Measurements from ENCODE around the gene A2M.

The A2M gene

DNA sequence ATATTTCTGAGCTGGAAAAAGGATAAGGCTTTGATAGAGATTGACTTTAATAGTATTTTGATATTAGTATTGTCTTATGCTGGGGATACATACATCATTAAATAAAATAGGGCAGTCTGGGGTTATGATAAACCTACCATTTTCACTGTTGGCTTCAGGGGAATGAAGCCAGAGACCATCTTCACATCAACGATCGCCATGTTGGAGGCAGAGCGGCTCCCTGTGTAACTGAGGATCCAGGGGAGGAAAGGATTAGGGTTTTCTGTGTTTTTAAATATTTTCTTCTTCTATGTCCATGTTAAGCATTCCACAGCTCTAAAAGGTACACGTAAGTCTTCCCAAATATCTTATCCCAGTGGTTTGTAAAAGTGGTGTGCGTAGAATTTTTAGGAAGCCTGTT lies 45.4 kb downstream of the A2M start:
- TF ChIP-seq, protein P1, sequence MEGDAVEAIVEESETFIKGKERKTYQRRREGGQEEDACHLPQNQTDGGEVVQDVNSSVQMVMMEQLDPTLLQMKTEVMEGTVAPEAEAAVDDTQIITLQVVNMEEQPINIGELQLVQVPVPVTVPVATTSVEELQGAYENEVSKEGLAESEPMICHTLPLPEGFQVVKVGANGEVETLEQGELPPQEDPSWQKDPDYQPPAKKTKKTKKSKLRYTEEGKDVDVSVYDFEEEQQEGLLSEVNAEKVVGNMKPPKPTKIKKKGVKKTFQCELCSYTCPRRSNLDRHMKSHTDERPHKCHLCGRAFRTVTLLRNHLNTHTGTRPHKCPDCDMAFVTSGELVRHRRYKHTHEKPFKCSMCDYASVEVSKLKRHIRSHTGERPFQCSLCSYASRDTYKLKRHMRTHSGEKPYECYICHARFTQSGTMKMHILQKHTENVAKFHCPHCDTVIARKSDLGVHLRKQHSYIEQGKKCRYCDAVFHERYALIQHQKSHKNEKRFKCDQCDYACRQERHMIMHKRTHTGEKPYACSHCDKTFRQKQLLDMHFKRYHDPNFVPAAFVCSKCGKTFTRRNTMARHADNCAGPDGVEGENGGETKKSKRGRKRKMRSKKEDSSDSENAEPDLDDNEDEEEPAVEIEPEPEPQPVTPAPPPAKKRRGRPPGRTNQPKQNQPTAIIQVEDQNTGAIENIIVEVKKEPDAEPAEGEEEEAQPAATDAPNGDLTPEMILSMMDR (IDR thresholded peaks at IDR 0.05; ENCODE audit: borderline replicate concordance, control extremely low read depth, extremely low read depth, insufficient read depth, missing control alignments): no peak
- in situ Hi-C loops (cut with MboI; ENCODE audit: low sequenced_read_pairs, unreplicated experiment): no loop called here
- no peak for DNase-seq (ENCODE audit: low spot score)

DNA sequence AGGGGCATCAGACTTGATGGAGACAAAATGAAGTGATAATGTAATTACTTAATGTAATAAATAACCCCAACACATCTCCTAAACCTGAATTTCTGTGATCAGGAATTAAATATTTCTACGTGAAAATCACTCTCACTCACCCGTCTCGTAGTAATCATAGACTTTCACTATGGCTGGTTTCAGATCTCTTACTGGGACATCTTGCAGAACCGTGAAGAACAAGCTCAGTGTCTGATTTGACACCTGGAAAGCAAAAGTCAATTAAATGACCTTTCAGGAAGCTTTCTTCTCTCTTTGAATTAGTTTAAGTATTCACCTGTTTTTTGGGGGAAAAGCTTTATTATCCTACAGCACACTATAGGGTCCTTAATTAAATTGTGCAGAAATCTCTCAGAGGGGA lies 47.1 kb downstream of the A2M start:
- TF ChIP-seq, protein P1 (IDR thresholded peaks at IDR 0.05; ENCODE audit: borderline replicate concordance, control extremely low read depth, extremely low read depth, insufficient read depth, missing control alignments): no peak
- DNase-seq (ENCODE audit: low spot score): no peak
- in situ Hi-C loops (cut with MboI; ENCODE audit: low sequenced_read_pairs, unreplicated experiment): no loop called here

DNA sequence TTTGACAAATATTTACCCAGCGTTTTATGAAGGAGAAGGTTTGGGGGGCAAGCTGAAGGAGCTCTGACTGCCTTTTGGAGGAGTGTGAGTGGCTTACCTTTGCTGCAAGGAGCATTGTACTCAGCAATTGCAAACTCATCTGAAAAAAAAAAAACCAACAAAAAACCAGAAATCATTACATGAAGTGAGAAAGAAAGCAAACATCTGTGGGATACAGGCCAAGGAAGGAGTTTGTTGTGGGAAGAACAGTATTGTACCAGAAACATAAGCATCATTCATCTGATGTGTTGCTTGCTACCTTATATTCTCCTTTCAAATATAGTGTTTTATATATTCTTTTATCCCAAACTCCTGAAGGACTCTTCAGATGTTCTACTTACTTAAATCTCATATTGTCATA lies 47.6 kb downstream of the A2M start:
- TF ChIP-seq, protein P1 (IDR thresholded peaks at IDR 0.05; ENCODE audit: borderline replicate concordance, control extremely low read depth, extremely low read depth, insufficient read depth, missing control alignments): no peak
- in situ Hi-C loops (cut with MboI; ENCODE audit: low sequenced_read_pairs, unreplicated experiment): no loop called here
- DNase-seq (ENCODE audit: low spot score): no peak

DNA sequence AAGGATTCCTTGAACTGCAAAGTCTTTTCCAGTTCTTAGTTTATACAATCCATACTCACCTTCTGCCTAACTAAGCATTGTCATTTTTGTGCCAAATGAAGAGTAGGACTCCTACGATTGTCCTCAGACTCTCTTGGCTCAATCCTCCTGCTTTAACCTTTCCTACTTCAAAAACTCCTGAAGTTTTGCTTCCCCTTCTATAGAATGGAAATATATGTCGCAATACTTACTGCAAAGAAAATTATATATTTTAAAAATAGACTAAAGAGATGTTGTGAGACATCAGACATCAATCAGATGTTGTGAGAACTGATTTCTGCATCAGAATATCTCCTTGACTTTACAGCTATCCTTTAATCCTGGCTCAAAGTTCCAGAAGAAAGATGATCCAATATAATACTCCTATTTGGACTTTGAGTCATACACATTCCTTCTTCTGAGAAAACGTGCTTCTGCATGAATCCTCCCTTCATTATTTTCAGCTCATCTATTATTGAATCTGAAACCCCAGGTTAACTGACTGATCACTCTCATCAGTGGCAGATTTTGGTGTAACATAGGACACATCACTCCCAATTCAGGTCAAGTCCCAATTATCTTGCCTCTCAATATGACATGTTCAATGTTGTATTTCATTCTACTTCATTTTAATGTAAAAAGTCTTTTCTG lies 48.8 kb downstream of the A2M start:
- no peak for DNase-seq (ENCODE audit: low spot score)
- in situ Hi-C loops (cut with MboI; ENCODE audit: low sequenced_read_pairs, unreplicated experiment): no loop called here
- TF ChIP-seq, protein P1 (IDR thresholded peaks at IDR 0.05; ENCODE audit: borderline replicate concordance, control extremely low read depth, extremely low read depth, insufficient read depth, missing control alignments): no peak

DNA sequence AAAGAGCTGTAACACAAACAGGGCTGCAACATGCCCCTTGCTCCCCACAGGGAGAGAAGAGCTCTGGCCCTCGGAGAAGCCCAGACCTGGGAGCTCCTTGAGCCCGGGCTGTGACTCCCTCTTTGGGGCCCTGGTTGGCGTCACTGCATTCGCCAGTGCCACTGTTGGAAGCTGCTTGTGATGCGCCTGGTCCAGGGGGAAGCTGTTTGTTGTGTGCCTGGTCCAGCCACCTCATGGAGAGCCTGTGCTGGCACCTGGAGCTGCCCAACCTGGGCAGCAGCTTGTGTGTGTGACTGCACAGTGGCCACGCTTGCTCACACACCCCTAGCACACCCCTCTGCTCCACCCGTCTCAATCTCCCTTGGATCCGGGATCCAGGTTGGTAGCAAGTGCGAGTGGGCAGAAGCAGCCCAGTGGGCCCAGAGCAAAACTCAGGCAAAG lies 49.5 kb downstream of the A2M start:
- in situ Hi-C loops (cut with MboI; ENCODE audit: low sequenced_read_pairs, unreplicated experiment): no loop called here
- TF ChIP-seq, protein P1 (IDR thresholded peaks at IDR 0.05; ENCODE audit: borderline replicate concordance, control extremely low read depth, extremely low read depth, insufficient read depth, missing control alignments): no peak
- DNase-seq (ENCODE audit: low spot score): no peak

DNA sequence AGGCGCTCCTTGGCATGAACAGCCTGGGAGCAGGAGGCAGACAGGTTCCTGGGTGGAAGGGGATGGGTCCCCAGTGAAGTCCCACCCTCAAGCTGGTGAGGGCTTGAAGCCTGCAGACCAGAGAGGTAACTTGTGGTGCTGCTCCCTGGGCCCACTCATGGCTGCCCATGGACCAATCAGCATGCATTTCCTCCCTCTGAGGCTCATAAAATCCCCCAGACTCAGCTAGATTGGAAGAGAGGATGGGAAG lies 50.2 kb downstream of the A2M start:
- in situ Hi-C loops (cut with MboI; ENCODE audit: low sequenced_read_pairs, unreplicated experiment): no loop called here
- TF ChIP-seq, protein P1 (IDR thresholded peaks at IDR 0.05; ENCODE audit: borderline replicate concordance, control extremely low read depth, extremely low read depth, insufficient read depth, missing control alignments): no peak
- DNase-seq (ENCODE audit: low spot score): no peak
